Mammary epithelial cell (primary cell): ENCODE measurements around the gene MUC6.

Experiments used
- EZH2 ChIP-seq: IDR thresholded peaks from 2 replicates; pipeline ENCODE4 v1.6.1; 2012; ENCODE audit warnings: low read length, inconsistent platforms, borderline replicate concordance
- TF ChIP-seq, protein P1 (sequence below), 2 donors: IDR thresholded peaks in 1 of 2; conservative IDR thresholded peaks in 1 of 2; 2 replicates each; pipeline ENCODE4 v1.5.1; 2011 to 2012; ENCODE audit warnings: inconsistent platforms in 2 of 2, low read length in 2 of 2, mild to moderate bottlenecking in 2 of 2, control low read depth in 1 of 2, low read depth in 1 of 2; ENCODE audit not compliant: insufficient read depth in 1 of 2; ENCODE audit errors: extremely low read depth in 1 of 2

- TF ChIP-seq, protein P1, sequence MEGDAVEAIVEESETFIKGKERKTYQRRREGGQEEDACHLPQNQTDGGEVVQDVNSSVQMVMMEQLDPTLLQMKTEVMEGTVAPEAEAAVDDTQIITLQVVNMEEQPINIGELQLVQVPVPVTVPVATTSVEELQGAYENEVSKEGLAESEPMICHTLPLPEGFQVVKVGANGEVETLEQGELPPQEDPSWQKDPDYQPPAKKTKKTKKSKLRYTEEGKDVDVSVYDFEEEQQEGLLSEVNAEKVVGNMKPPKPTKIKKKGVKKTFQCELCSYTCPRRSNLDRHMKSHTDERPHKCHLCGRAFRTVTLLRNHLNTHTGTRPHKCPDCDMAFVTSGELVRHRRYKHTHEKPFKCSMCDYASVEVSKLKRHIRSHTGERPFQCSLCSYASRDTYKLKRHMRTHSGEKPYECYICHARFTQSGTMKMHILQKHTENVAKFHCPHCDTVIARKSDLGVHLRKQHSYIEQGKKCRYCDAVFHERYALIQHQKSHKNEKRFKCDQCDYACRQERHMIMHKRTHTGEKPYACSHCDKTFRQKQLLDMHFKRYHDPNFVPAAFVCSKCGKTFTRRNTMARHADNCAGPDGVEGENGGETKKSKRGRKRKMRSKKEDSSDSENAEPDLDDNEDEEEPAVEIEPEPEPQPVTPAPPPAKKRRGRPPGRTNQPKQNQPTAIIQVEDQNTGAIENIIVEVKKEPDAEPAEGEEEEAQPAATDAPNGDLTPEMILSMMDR (conservative IDR thresholded peaks at IDR 0.05 in 1 of 2, IDR thresholded peaks at IDR 0.05 in 1 of 2; ENCODE audit: extremely low read depth in 1 of 2, insufficient read depth in 1 of 2, low read depth in 1 of 2, low read length in 2 of 2) = no peak
- no peak for TF ChIP-seq EZH2
These were observed 17.1 kb downstream of the MUC6 start for GRCh38 chr11:1019321-1019910.
